H4 (cell line): ENCODE results near the gene DYSF. TPM values are rescaled to one million over a fixed set of nuclear protein-coding genes. Genes with fewer than 3 reads are reported as not detected.

ENCODE experiments used
- DNase-seq: peaks from one replicate; pipeline ENCODE4 v3.0.0-alpha.2; 2015; ENCODE audit warnings: low spot score
- total RNA-seq: library from RNA; depleted of rRNA; stranded (reverse); fragments of >200 nt; shearing (Covaris generic); gene quantifications from 2 replicates; pipeline ENCODE4 v1.2.3, GENCODE V29; 2014; rRNA removed

DYSF gene
- total RNA-seq, 1 experiment from 2014 or later: 0.43 TPM

- no peak for DNase-seq
Measured at GRCh38 chr2:71725836-71726235, 272.5 kb downstream of the DYSF start.

- DNase-seq: no peak
Measured at GRCh38 chr2:71727562-71727961, 274.2 kb downstream of the DYSF start.

GRCh38 chr2:71728036-71728435, 274.7 kb downstream of the DYSF start:
- no peak for DNase-seq

- DNase-seq: no peak
Measured at GRCh38 chr2:71730785-71731383, 277.5 kb downstream of the DYSF start.

GRCh38 chr2:71734620-71735019, 281.3 kb downstream of the DYSF start:
- no peak for DNase-seq

- DNase-seq: no peak
Measured at GRCh38 chr2:71735676-71736075, 282.3 kb downstream of the DYSF start.

Other genes starting within 250 kb of the DYSF start
- gene PAIP2B, start 226.5 kb upstream of the DYSF start, total RNA-seq: 1.1 and 1.7 TPM in 2 replicates
- 62.4 and 65.2 TPM in 2 replicates for gene ZNF638, start 121.8 kb upstream of the DYSF start, total RNA-seq